Measurements from ENCODE around the gene GRIN2A. TPM values are rescaled to one million over a fixed set of nuclear protein-coding genes. Genes with fewer than 3 reads are reported as not detected.
"Not testable (repeated sequence)": the region's sequence is repeated elsewhere in the genome, so short reads cannot be mapped to it uniquely, and the experiment has no call there.

GRIN2A gene
- total and polyA plus RNA-seq, 4 donors: 0.13 to 3.3 (median 1.1) TPM

- H3K27me3 ChIP-seq (ENCODE audit: control insufficient read depth in 1 of 2, insufficient read depth in 2 of 2, low read length in 1 of 2): no peaks in the 10 kb centered on the region
- 92 to 93% methylated on average over 1 of the region's 1 CpG for WGBS, 2 donors
- DNase-seq: no peak
- intact Hi-C loops (cut with DNase I): no loop called here
- no peak overlapping the region for H3K4me3 ChIP-seq (ENCODE audit: low read length in 2 of 2)
- no peaks in the 10 kb centered on the region for H3K4me1 ChIP-seq (ENCODE audit: control insufficient read depth in 1 of 2, insufficient read depth in 2 of 2, low read length in 2 of 2)
- no peaks in the 10 kb centered on the region for H3K9me3 ChIP-seq (ENCODE audit: control insufficient read depth, low read length)
- H3K36me3 ChIP-seq (ENCODE audit: control insufficient read depth in 1 of 2, insufficient read depth in 2 of 2, low read length in 1 of 2): peaks cover 0 to 1% of the 10 kb centered on the region in 2 donors
- ATAC-seq (ENCODE audit: low FRiP score): no peak
- no peak overlapping the region for H3K27ac ChIP-seq (ENCODE audit: low read depth in 1 of 2, low read length in 2 of 2)
These were observed 296.4 kb downstream of the GRIN2A start for GRCh38 chr16:9885876-9886275.

DNA sequence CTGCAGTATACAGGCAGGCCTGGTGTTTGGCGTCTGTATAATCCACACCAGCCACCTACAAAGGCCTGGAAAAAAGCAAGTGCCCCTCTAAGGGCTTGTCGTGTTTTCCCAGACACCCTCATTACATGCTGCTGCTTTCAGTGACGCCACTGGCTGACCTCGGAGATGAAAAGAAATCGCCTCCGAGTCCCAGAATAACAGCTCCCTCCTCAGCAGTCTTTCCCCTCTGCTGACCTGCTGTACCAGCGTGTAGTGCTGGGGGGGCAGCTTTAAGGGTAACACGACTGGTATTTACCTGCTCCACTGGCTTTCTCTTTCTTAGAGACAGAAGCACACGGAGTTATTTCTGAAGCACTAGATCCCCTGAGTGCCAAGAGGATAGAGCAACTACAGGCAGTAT is 296.8 kb downstream of the GRIN2A start:
- H3K27me3 ChIP-seq (ENCODE audit: control insufficient read depth in 1 of 2, insufficient read depth in 2 of 2, low read length in 1 of 2): no peaks in the 10 kb centered on the region
- H3K4me3 ChIP-seq (ENCODE audit: low read length in 2 of 2): no peak overlapping the region
- whole genome bisulfite sequencing, 2 donors: 10 to 16% methylated on average over 9 of the region's 9 CpGs
- H3K4me1 ChIP-seq (ENCODE audit: control insufficient read depth in 1 of 2, insufficient read depth in 2 of 2, low read length in 2 of 2): no peaks in the 10 kb centered on the region
- H3K36me3 ChIP-seq (ENCODE audit: control insufficient read depth in 1 of 2, insufficient read depth in 2 of 2, low read length in 1 of 2): no peaks in the 10 kb centered on the region
- intact Hi-C loops (cut with DNase I): no loop called here
- H3K27ac ChIP-seq (ENCODE audit: low read depth in 1 of 2, low read length in 2 of 2): no peak overlapping the region
- DNase-seq (no peak), ATAC-seq (ENCODE audit: low FRiP score) (no peak)
- H3K9me3 ChIP-seq (ENCODE audit: control insufficient read depth, low read length): no peaks in the 10 kb centered on the region

DNA sequence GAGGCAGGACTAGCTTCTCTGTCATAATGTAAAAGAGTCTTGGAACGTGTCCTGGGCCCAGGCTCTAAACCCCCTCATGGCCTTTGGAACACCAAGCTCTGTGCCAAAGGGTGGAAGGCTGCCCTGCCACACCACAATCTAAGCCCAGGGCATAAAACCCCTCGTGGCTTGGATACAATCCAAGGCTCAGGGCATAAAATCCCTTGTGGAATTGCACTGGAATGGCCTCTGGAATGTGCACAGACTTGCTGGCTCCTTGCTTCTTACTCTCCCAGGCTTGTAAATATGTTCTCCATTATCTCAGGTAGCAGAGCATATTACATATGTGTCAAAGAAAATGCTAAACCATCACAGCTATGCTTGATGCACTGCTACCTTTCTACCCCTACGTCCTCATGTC is 306.2 kb downstream of the GRIN2A start:
- H3K4me1 ChIP-seq (ENCODE audit: control insufficient read depth in 1 of 2, insufficient read depth in 2 of 2, low read length in 2 of 2); H3K36me3 ChIP-seq (ENCODE audit: control insufficient read depth in 1 of 2, insufficient read depth in 2 of 2, low read length in 1 of 2); intact Hi-C loops (cut with DNase I); H3K27me3 ChIP-seq (ENCODE audit: control insufficient read depth in 1 of 2, insufficient read depth in 2 of 2, low read length in 1 of 2); ATAC-seq (ENCODE audit: low FRiP score); DNase-seq; H3K27ac ChIP-seq (ENCODE audit: low read depth in 1 of 2, low read length in 2 of 2); H3K9me3 ChIP-seq (ENCODE audit: control insufficient read depth, low read length); H3K4me3 ChIP-seq (ENCODE audit: low read length in 2 of 2): not testable (repeated sequence)
- WGBS, 2 donors: 47 to 56% methylated on average over 3 of the region's 3 CpGs

DNA sequence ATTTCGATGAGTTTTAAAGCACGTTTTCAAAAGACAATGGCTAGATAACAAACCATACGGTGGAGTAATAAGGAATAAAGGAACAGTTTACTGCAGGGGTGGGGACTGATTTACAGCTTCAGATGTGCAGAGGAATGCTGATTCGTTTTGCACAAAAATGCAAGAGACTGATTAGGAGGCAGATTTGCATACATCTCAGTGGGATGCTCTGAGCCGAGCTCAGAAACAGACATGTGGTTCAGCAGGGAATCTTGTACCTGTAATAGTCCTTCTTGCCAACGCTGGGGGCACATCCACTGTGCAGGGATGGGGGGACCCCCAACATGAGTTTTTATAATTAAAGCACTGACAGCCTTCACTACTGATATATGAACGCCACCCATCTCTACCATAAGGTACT is 308.0 kb downstream of the GRIN2A start:
- ATAC-seq (ENCODE audit: low FRiP score) (no peak), DNase-seq (no peak)
- Histone ChIP-seq H3K27ac (ENCODE audit: low read depth in 1 of 2, low read length in 2 of 2) (no peak overlapping the region), H3K4me3 (ENCODE audit: low read length in 2 of 2) (no peak overlapping the region), H3K9me3 (ENCODE audit: control insufficient read depth, low read length) (no peaks in the 10 kb centered on the region), H3K27me3 (ENCODE audit: control insufficient read depth in 1 of 2, insufficient read depth in 2 of 2, low read length in 1 of 2) (no peaks in the 10 kb centered on the region), H3K36me3 (ENCODE audit: control insufficient read depth in 1 of 2, insufficient read depth in 2 of 2, low read length in 1 of 2) (no peaks in the 10 kb centered on the region), H3K4me1 (ENCODE audit: control insufficient read depth in 1 of 2, insufficient read depth in 2 of 2, low read length in 2 of 2) (peaks cover 5 to 8% of the 10 kb centered on the region in 2 donors)
- WGBS, 2 donors: 68 to 76% methylated on average over 7 of the region's 7 CpGs
- intact Hi-C loops (cut with DNase I): no loop called here

DNA sequence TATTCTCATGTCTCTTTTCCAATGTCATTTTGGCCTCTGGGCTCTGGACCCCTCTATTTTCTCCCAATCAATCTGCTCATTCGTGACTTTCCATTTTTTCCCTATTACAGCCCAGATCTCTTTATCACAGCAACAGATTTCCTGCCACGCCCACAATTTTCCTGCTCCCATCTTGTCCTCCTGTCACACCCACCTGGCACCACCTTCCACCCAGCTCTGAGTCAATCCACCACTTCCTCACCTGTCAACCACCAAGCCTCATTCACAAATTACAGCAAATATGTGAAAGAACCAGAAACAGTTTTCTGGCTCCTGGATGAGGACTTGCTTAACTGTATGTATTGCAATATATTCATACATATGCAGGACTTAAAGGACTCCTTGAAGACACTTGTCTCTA is 311.3 kb downstream of the GRIN2A start:
- DNase-seq (no peak), ATAC-seq (ENCODE audit: low FRiP score) (no peak)
- Histone ChIP-seq H3K4me3 (ENCODE audit: low read length in 2 of 2) (no peak overlapping the region), H3K9me3 (ENCODE audit: control insufficient read depth, low read length) (no peaks in the 10 kb centered on the region), H3K4me1 (ENCODE audit: control insufficient read depth in 1 of 2, insufficient read depth in 2 of 2, low read length in 2 of 2) (peaks cover 5 to 8% of the 10 kb centered on the region in 2 donors), H3K27ac (ENCODE audit: low read depth in 1 of 2, low read length in 2 of 2) (no peak overlapping the region), H3K27me3 (ENCODE audit: control insufficient read depth in 1 of 2, insufficient read depth in 2 of 2, low read length in 1 of 2) (no peaks in the 10 kb centered on the region), H3K36me3 (ENCODE audit: control insufficient read depth in 1 of 2, insufficient read depth in 2 of 2, low read length in 1 of 2) (no peaks in the 10 kb centered on the region)
- WGBS, 2 donors: 88 to 91% methylated on average over 2 of the region's 2 CpGs
- intact Hi-C loops (cut with DNase I): no loop called here

- DNase-seq (no peak), ATAC-seq (ENCODE audit: low FRiP score) (no peak)
- 9 to 11% methylated on average over 3 of the region's 3 CpGs for WGBS, 2 donors
- Histone ChIP-seq H3K4me1 (ENCODE audit: control insufficient read depth in 1 of 2, insufficient read depth in 2 of 2, low read length in 2 of 2) (peaks cover 5 to 8% of the 10 kb centered on the region in 2 donors), H3K27ac (ENCODE audit: low read depth in 1 of 2, low read length in 2 of 2) (no peak overlapping the region), H3K4me3 (ENCODE audit: low read length in 2 of 2) (peak overlapping the region in 1 of 2 donors; percentile 7), H3K9me3 (ENCODE audit: control insufficient read depth, low read length) (no peaks in the 10 kb centered on the region), H3K36me3 (ENCODE audit: control insufficient read depth in 1 of 2, insufficient read depth in 2 of 2, low read length in 1 of 2) (no peaks in the 10 kb centered on the region), H3K27me3 (ENCODE audit: control insufficient read depth in 1 of 2, insufficient read depth in 2 of 2, low read length in 1 of 2) (no peaks in the 10 kb centered on the region)
- intact Hi-C loops (cut with DNase I): no loop called here
These were observed 312.5 kb downstream of the GRIN2A start for GRCh38 chr16:9869776-9870175.

DNA sequence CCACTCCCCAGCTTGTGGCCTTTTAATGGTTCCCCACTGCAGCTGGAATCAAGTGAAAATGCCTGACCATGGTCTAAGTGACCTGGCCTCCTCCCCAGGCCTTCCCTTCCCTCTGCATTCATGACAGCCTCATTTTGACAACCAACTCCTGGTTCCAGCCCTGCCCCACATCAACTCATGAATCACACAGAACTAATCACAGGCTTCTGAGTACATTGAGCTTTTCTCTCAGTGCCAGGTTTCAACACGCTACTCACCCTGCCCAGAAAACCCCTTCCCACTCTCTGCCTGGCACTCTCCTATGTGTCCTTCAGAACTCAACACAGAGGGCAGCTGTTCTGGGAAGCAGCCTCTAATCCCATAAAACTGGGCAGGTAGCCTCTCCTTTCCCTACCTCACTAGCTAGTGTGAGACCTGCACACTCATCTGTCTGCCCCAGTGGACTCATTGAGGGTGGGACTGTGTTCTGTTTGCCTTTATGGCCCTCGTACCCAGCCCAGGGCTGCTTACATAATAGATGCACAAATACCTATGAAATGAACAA is 313.6 kb downstream of the GRIN2A start:
- Histone ChIP-seq H3K9me3 (ENCODE audit: control insufficient read depth, low read length) (no peaks in the 10 kb centered on the region), H3K4me3 (ENCODE audit: low read length in 2 of 2) (no peak overlapping the region), H3K27me3 (ENCODE audit: control insufficient read depth in 1 of 2, insufficient read depth in 2 of 2, low read length in 1 of 2) (no peaks in the 10 kb centered on the region), H3K27ac (ENCODE audit: low read depth in 1 of 2, low read length in 2 of 2) (no peak overlapping the region), H3K36me3 (ENCODE audit: control insufficient read depth in 1 of 2, insufficient read depth in 2 of 2, low read length in 1 of 2) (no peaks in the 10 kb centered on the region), H3K4me1 (ENCODE audit: control insufficient read depth in 1 of 2, insufficient read depth in 2 of 2, low read length in 2 of 2) (peaks cover 2 to 8% of the 10 kb centered on the region in 2 donors)
- intact Hi-C loops (cut with DNase I): no loop called here
- WGBS, 2 donors: 74 to 87% methylated on average over 2 of the region's 2 CpGs
- ATAC-seq (ENCODE audit: low FRiP score) (no peak), DNase-seq (no peak)

DNA sequence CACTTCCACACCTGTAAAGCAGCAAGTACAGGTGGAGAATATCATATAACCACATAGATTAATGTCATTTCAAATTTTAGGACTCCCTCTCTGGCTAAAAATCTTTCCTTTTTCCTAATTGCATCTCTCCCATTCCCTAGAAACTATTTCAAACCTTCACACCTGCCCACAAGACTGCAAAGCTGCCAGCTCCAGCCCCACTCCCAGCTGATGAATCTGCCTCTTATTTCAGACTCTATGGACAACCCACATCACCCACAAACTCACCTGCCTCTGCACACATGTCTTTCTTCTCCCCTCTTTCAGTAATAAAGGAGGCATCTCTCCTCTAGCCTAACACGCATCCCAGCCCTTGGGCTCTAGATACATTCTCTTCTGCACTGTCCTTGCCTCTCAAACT is 315.1 kb downstream of the GRIN2A start:
- DNase-seq (no peak), ATAC-seq (ENCODE audit: low FRiP score) (no peak)
- no peaks in the 10 kb centered on the region for H3K27me3 ChIP-seq (ENCODE audit: control insufficient read depth in 1 of 2, insufficient read depth in 2 of 2, low read length in 1 of 2)
- intact Hi-C loops (cut with DNase I): no loop called here
- H3K36me3 ChIP-seq (ENCODE audit: control insufficient read depth in 1 of 2, insufficient read depth in 2 of 2, low read length in 1 of 2): no peaks in the 10 kb centered on the region
- no peak overlapping the region for H3K27ac ChIP-seq (ENCODE audit: low read depth in 1 of 2, low read length in 2 of 2)
- H3K4me1 ChIP-seq (ENCODE audit: control insufficient read depth in 1 of 2, insufficient read depth in 2 of 2, low read length in 2 of 2): peaks cover 2 to 8% of the 10 kb centered on the region in 2 donors
- no peaks in the 10 kb centered on the region for H3K9me3 ChIP-seq (ENCODE audit: control insufficient read depth, low read length)
- 85 to 95% methylated on average over 1 of the region's 1 CpG for WGBS, 2 donors
- H3K4me3 ChIP-seq (ENCODE audit: low read length in 2 of 2): no peak overlapping the region

- ATAC-seq (ENCODE audit: low FRiP score) (no peak), DNase-seq (no peak)
- intact Hi-C loops (cut with DNase I): no loop called here
- Histone ChIP-seq H3K4me1 (ENCODE audit: control insufficient read depth in 1 of 2, insufficient read depth in 2 of 2, low read length in 2 of 2) (no peaks in the 10 kb centered on the region), H3K27me3 (ENCODE audit: control insufficient read depth in 1 of 2, insufficient read depth in 2 of 2, low read length in 1 of 2) (no peaks in the 10 kb centered on the region), H3K9me3 (ENCODE audit: control insufficient read depth, low read length) (no peaks in the 10 kb centered on the region), H3K27ac (ENCODE audit: low read depth in 1 of 2, low read length in 2 of 2) (no peak overlapping the region), H3K36me3 (ENCODE audit: control insufficient read depth in 1 of 2, insufficient read depth in 2 of 2, low read length in 1 of 2) (no peaks in the 10 kb centered on the region), H3K4me3 (ENCODE audit: low read length in 2 of 2) (no peak overlapping the region)
- WGBS, 2 donors: 82 to 88% methylated on average over 3 of the region's 3 CpGs
These were observed 317.8 kb downstream of the GRIN2A start for GRCh38 chr16:9864461-9864860.

Measured in aorta (tissue), 5 donors.